ENCODE data around the gene FASTK. TPM values are rescaled to one million over a fixed set of nuclear protein-coding genes. Genes with fewer than 3 reads are reported as not detected.

Gene FASTK
- total RNA-seq, 2 experiments from 2014 or later, result 70.0 to 72.7 TPM

DNA sequence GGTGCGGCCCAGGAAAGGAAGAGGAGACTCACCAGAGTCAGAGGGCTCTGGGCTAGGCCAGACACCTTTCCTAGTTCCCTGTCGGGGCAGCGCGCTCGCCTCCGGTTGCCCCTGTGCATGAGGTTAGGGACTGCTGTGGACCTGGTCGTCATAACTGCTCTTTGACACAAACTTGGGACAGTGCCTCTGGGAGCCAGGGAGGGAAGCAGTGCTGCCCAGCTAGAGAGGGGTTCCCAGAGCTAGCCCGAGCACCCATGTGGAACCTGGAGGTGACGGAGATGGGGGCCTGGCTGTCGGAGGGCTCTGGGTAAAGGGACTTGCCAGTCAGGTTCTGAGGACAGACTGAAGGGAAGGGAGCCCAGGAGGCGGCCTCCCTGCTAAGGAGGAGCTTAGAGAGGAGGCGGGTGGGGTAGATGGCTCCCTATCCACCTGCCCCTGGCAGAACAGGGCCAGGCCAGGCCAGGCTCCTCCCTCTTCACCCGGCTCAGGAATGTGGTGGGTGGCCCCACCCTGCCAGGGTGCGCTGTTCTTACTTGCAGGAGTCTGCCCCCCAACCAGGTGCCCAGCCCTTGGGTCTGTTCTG lies 35.3 kb upstream of the FASTK start:
- Mint-ChIP-seq H3K4me3 (peak overlapping the region; percentile 59), H3K27ac (peak overlapping the region; percentile 26), H3K36me3 (ENCODE audit: low read depth) (peaks cover 9% of the 10 kb centered on the region), H3K27me3 (peaks cover 11% of the 10 kb centered on the region), H3K4me1 (peaks cover 20% of the 10 kb centered on the region), H3K9me3 (no peaks in the 10 kb centered on the region)
- ChIA-PET POLR2A (interaction anchor here (0.7 to 1.6 kb wide), 2 partner anchors 12 to 85 kb away, joined by 3 to 4 read pairs; no protein-coding TSS in a partner anchor), CTCF (interaction anchor here (0.6 to 1.5 kb wide), 6 partner anchors 8 to 781 kb away, joined by 3 to 6 read pairs (median 4); partner anchors contain the start of gene ABCB8)
- DNase-seq, result no peak

DNA sequence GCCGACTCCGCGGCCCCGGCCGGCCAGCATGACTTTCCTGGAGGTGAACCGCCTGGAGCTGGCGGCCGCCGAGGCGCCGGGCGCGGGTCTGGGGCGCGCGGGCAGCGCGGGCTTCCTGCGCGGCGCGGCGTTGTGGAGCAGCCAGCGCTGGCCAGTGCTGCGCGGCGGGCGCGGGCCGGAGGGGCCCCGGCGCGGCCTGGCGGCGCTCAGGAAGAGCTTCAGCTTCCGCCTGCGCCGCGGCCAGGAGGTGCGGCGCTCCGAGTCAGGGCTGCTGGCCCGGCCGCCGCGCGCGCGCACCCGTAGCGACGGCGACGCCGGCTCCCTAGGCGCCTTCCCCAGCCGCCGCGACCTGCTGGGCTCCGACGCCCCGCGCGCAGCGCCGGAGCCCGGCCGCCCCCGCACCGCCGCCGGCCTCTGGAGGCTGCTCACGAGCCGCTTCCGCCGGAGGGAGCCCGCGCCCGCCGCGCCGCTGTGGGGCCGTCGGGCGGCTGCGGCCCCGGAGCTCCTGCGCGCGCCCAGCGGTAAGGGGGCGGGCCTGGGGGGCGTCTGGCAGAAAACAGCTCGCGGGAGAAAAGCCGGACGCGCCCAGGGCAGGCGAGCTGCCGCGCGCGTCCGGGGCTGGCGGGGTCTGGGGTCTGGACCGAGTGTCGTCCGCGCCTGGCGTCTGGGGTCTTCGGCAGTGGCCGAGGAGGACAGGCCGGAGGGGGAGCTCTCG lies 34.7 kb upstream of the FASTK start:
- Mint-ChIP-seq H3K9me3 (no peaks in the 10 kb centered on the region), H3K4me1 (peaks cover 20% of the 10 kb centered on the region), H3K36me3 (ENCODE audit: low read depth) (peaks cover 6% of the 10 kb centered on the region), H3K4me3 (peak overlapping the region; percentile 59), H3K27ac (no peak overlapping the region), H3K27me3 (peaks cover 11% of the 10 kb centered on the region)
- peak; percentile 28 for DNase-seq
- CTCF ChIA-PET, result interaction anchor here (0.6 to 1.5 kb wide), 7 partner anchors 9 to 780 kb away, joined by 3 to 6 read pairs (median 3); partner anchors contain the start of gene ABCB8
- POLR2A ChIA-PET, result interaction anchor here (0.7 to 1.6 kb wide), 2 partner anchors 12 to 85 kb away, joined by 3 to 4 read pairs; no protein-coding TSS in a partner anchor

DNA sequence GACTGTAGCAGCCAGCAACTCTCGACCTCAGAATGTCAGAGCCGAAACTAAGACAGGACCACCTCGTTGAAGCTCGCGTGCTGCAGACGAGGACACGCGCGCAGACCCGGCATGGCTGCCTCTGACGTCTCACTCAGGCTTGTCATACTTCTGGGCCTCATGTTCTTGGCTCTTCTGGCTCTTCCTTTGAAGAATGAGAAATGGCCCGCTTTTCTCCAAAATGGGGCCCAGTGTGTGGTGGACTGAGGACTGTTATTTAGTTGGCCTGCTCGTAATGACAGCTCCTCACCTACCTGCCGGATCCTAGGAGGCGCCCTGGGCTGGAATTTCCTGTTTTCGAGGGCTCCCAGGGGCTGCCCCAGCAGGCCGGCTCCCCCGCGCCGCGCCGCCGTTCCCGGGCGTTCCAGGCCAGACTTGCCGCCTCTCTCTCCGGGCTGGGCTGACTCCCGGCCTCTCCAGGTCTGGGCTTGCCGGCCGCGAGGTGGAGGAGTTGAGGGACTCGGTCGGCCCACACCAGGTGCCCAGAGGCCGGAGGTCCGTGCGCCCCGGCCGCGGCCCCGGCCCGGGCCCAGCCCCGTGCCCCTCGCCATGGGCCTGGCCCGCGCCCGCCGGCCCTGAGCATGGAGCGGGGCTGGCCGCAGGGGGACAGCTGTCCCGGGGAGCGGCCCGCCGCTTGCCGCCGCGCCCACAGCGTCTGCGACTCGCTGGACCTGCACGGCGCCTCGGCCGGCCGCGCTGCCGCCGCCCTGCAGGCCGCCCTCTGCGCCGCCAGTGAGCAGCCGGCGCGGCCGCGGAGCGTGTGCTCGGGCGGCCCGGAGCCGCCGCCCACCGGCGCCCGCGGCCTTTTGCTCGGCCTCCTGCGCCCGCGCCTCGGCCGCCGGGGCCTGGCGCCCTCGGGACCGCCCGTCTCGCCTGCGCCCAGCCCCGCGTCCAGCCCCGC lies 33.8 kb upstream of the FASTK start:
- DNase-seq, result no peak
- H3K36me3 Mint-ChIP-seq (ENCODE audit: low read depth), result peaks cover 4% of the 10 kb centered on the region
- H3K27ac Mint-ChIP-seq, result no peak overlapping the region
- H3K4me1 Mint-ChIP-seq, result peaks cover 20% of the 10 kb centered on the region
- H3K4me3 Mint-ChIP-seq, result peak overlapping the region; percentile 27
- H3K27me3 Mint-ChIP-seq, result peaks cover 11% of the 10 kb centered on the region
- CTCF ChIA-PET, result interaction anchor here (0.8 to 2.0 kb wide), 4 partner anchors 10 to 151 kb away, joined by 3 to 7 read pairs (median 4); no protein-coding TSS in a partner anchor
- H3K9me3 Mint-ChIP-seq, result no peaks in the 10 kb centered on the region
- POLR2A ChIA-PET, result interaction anchor here (1.5 kb wide), 1 partner anchor 40 kb away, joined by 3 read pairs; no protein-coding TSS in a partner anchor

- Mint-ChIP-seq H3K27me3 (peaks cover 11% of the 10 kb centered on the region), H3K9me3 (no peaks in the 10 kb centered on the region), H3K36me3 (ENCODE audit: low read depth) (peaks cover under 1% of the 10 kb centered on the region), H3K4me3 (peak overlapping the region; percentile 27), H3K4me1 (peaks cover 16% of the 10 kb centered on the region), H3K27ac (no peak overlapping the region)
- no peak for DNase-seq
- POLR2A ChIA-PET, result interaction anchor here (1.5 kb wide), 1 partner anchor 39 kb away, joined by 3 read pairs; no protein-coding TSS in a partner anchor
- CTCF ChIA-PET, result interaction anchor here (0.5 to 3.2 kb wide), 5 partner anchors 10 to 330 kb away, joined by 3 to 14 read pairs (median 5); no protein-coding TSS in a partner anchor
Observed at GRCh38 chr7:151113344-151114150, 32.9 kb upstream of the FASTK start.

GRCh38 chr7:151110941-151111645 lies 30.5 kb upstream of the FASTK start:
- no peaks in the 10 kb centered on the region for H3K36me3 Mint-ChIP-seq (ENCODE audit: low read depth)
- no peaks in the 10 kb centered on the region for H3K9me3 Mint-ChIP-seq
- peak; percentile 78 for DNase-seq
- H3K27ac Mint-ChIP-seq, result no peak overlapping the region
- peaks cover 8% of the 10 kb centered on the region for H3K4me1 Mint-ChIP-seq
- H3K4me3 Mint-ChIP-seq, result no peak overlapping the region
- ChIA-PET POLR2A (interaction anchor here (0.9 kb wide), 1 partner anchor 92 kb away, joined by 4 read pairs; no protein-coding TSS in a partner anchor), CTCF (interaction anchor here (0.6 to 4.1 kb wide), 21 partner anchors 13 to 1928 kb away, joined by 3 to 25 read pairs (median 4); partner anchors contain the start of genes ABCB8 and TMUB1)
- peaks cover 11% of the 10 kb centered on the region for H3K27me3 Mint-ChIP-seq

- no peak for DNase-seq
- H3K4me3 Mint-ChIP-seq, result no peak overlapping the region
- POLR2A ChIA-PET, result interaction anchor here (0.9 kb wide), 1 partner anchor 92 kb away, joined by 4 read pairs; no protein-coding TSS in a partner anchor
- CTCF ChIA-PET, result interaction anchor here (0.7 to 4.1 kb wide), 17 partner anchors 12 to 332 kb away, joined by 3 to 25 read pairs (median 4); partner anchors contain the start of genes ABCB8 and TMUB1
- peaks cover 3% of the 10 kb centered on the region for H3K4me1 Mint-ChIP-seq
- no peaks in the 10 kb centered on the region for H3K36me3 Mint-ChIP-seq (ENCODE audit: low read depth)
- H3K9me3 Mint-ChIP-seq, result no peaks in the 10 kb centered on the region
- peaks cover 8% of the 10 kb centered on the region for H3K27me3 Mint-ChIP-seq
- H3K27ac Mint-ChIP-seq, result no peak overlapping the region
Observed at GRCh38 chr7:151110236-151110940, 29.8 kb upstream of the FASTK start.

- CTCF ChIA-PET, result interaction anchor here (0.7 to 4.1 kb wide), 15 partner anchors 11 to 331 kb away, joined by 3 to 25 read pairs (median 4); partner anchors contain the start of gene ABCB8
- no peak for DNase-seq
- Mint-ChIP-seq H3K9me3 (no peaks in the 10 kb centered on the region), H3K4me3 (no peak overlapping the region), H3K36me3 (ENCODE audit: low read depth) (no peaks in the 10 kb centered on the region), H3K27me3 (peaks cover 8% of the 10 kb centered on the region), H3K27ac (no peak overlapping the region), H3K4me1 (peaks cover 3% of the 10 kb centered on the region)
- POLR2A ChIA-PET, result interaction anchor here (0.7 kb wide), 1 partner anchor 91 kb away, joined by 3 read pairs; no protein-coding TSS in a partner anchor
Observed at GRCh38 chr7:151109094-151110048, 28.8 kb upstream of the FASTK start.

DNA sequence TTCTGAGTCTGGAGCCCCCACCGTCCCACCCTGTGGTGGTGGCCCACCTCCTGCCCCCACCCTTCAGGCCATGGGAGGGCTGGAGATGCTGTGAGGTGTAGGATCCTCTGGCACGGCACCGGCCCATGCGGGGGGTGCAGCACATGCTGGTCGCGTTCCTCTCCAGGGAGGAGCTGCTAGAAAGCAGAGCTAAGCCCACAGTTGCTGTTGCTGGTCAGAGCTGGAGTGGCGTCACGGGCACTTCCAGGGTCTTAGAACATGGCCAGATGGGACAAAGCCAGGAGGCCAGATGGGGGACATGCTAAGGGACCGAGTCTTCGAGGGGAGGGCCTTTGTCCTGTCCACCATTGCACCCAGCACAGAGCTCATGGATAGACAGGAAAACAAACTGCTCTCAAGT lies 27.3 kb upstream of the FASTK start:
- Mint-ChIP-seq H3K27ac (no peak overlapping the region), H3K9me3 (no peaks in the 10 kb centered on the region), H3K36me3 (ENCODE audit: low read depth) (no peaks in the 10 kb centered on the region), H3K4me3 (no peak overlapping the region), H3K27me3 (peaks cover 1% of the 10 kb centered on the region), H3K4me1 (peaks cover 3% of the 10 kb centered on the region)
- ChIA-PET CTCF (interaction anchor here (0.8 to 1.8 kb wide), 2 partner anchors 16 to 80 kb away, joined by 3 to 5 read pairs; partner anchors contain the start of gene ABCB8), POLR2A (no interaction called here)
- no peak for DNase-seq

- H3K36me3 Mint-ChIP-seq (ENCODE audit: low read depth), result no peaks in the 10 kb centered on the region
- H3K4me3 Mint-ChIP-seq, result no peak overlapping the region
- ChIA-PET CTCF (interaction anchor here (1.6 kb wide), 1 partner anchor 86 kb away, joined by 7 read pairs; no protein-coding TSS in a partner anchor), POLR2A (interaction anchor here (1.2 to 1.3 kb wide), 2 partner anchors 11 to 15 kb away, joined by 4 read pairs; no protein-coding TSS in a partner anchor)
- no peaks in the 10 kb centered on the region for H3K4me1 Mint-ChIP-seq
- no peaks in the 10 kb centered on the region for H3K27me3 Mint-ChIP-seq
- no peaks in the 10 kb centered on the region for H3K9me3 Mint-ChIP-seq
- no peak overlapping the region for H3K27ac Mint-ChIP-seq
- DNase-seq, result no peak
Observed at GRCh38 chr7:151104411-151105235, 24.0 kb upstream of the FASTK start.
